NCI-H774 (cell line): ENCODE data around the gene PRELP.
"Not testable (repeated sequence)": the region's sequence is repeated elsewhere in the genome, so short reads cannot be mapped to it uniquely, and the experiment has no call there.

Experiments used
- DNase-seq: peaks from one replicate; lab custom pipeline; 2025; lab: John Stamatoyannopoulos, UW

PRELP gene

GRCh38 chr1:203475012-203475981 lies at the start of gene PRELP:
TSS of gene PRELP (plus strand) at chr1:203475806. CDS start at chr1:203483185, 7,379 bp downstream.
- peak; percentile 39 for DNase-seq

- no peak for DNase-seq
Measured at GRCh38 chr1:203426366-203426765, 49.2 kb upstream of the PRELP start.

DNA sequence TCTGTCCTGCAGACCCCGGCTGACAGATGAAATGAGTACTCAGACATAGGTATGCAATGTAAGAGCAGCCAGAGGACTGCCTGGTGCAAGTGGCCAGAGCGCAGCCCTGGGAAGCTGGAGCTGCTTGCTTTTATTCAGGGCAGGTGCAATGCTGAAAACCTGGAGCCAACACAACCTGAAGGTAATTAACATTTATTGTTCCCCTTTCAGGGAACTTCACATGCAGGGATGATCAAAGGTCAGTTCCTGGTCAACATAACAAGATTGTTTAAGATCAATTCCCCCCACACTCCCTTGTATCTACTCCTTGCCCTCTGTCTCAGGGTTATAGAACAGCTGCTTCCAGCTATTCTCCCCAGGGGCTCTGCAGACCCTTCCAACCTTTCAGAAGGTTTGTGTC lies 48.7 kb upstream of the PRELP start:
- DNase-seq = peak; percentile 10

DNA sequence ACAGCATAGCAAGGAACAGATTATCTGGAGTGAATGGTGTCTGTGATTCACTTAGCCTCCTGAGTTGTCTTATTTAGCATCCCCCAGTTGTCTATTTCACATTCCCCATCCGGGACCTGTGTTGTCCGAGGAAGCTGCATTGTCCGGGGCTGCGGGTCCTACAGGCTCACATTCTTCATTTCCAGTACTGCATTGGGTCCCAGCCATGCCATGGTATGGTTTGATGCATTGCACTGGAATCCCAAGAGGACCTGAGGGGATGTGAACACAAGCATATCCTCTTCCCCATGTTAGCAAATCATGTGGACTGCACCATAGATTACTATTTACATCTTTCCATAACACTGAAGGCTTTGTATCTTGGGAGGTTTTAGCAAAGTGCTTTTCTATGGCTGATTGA lies 48.2 kb upstream of the PRELP start:
- DNase-seq = no peak

- peak; percentile 32 for DNase-seq
Measured at GRCh38 chr1:203428981-203429599, 46.5 kb upstream of the PRELP start.

GRCh38 chr1:203435615-203436014 lies 40.0 kb upstream of the PRELP start:
- DNase-seq = no peak

GRCh38 chr1:203437696-203438315 lies 37.8 kb upstream of the PRELP start:
- DNase-seq = no peak

- DNase-seq = no peak
Measured at GRCh38 chr1:203439131-203439730, 36.4 kb upstream of the PRELP start.

DNA sequence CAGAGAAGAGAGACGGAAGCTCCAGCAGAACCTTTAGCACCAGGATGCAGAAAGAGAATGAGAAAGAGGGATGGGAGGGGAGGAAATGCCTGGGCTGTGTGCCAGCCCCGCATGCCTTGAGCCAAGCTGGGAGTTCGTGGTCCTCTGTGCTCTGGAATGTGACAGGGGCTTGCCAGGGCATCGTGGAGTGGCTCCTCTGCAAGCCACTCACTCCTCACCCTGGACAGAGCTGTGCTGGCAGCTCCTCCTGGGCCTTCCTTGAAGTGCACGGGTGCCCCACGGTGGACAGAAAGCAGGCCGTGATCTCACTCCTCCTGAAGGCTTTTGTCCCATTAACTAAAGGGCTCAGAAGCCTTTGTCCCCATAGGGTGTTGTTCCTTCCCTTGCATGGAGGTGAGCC lies 34.8 kb upstream of the PRELP start:
- DNase-seq = no peak

GRCh38 chr1:203441766-203442165 lies 33.8 kb upstream of the PRELP start:
- DNase-seq = no peak

- DNase-seq = no peak
Measured at GRCh38 chr1:203442821-203443220, 32.8 kb upstream of the PRELP start.

GRCh38 chr1:203443296-203443695 lies 32.3 kb upstream of the PRELP start:
- DNase-seq = no peak

DNA sequence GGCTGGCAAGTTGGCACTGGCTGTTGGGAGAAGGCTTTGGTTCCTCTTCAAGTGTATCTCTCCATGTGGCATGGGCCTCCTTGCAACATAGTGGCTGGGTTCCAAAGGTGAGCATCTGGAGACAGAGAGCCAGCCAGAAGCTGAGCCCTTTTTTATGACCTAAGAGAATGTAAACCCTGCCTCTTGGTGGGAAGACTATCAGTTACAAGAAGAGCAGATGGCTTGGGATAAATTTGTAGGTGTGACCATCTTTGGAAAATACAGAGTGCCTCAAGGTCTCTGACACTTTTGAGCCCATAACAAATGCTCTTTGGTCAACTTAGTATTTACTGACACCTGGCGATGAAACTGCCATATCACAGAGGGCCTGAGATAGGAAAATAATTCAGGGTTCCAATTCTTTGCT lies 31.4 kb upstream of the PRELP start:
- DNase-seq = no peak

- no peak for DNase-seq
Measured at GRCh38 chr1:203447151-203447550, 28.5 kb upstream of the PRELP start.

- not testable (repeated sequence) for DNase-seq
Measured at GRCh38 chr1:203447598-203447997, 28.0 kb upstream of the PRELP start.

DNA sequence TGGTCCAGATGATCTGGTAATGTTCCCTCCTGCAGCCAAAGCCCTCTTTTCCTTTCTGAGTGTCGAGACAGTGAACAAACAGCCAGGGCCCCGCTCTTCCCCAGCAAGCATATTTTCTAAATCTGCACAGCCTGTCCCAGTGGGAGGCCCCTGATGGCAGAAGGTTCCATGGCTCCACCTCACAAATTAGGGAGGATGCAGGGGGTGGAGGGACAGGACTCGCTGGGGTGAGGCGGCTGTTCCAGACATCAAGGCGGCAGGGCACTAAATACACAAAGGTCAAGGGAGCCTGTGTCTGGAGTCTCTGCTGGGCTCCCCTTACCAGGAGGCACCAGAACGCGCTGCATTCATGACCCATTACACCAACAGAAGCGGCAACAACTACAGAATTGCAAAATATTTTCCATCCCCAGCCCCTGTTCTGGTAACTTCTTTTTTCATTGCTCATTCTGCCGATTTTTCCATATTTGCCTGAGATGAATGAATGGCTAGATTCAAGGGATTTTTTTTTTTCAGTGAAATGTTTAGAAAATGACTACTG lies 27.0 kb upstream of the PRELP start:
- DNase-seq = no peak

GRCh38 chr1:203450001-203450400 lies 25.6 kb upstream of the PRELP start:
- no peak for DNase-seq

GRCh38 chr1:203450479-203451149 lies 25.0 kb upstream of the PRELP start:
- no peak for DNase-seq

DNA sequence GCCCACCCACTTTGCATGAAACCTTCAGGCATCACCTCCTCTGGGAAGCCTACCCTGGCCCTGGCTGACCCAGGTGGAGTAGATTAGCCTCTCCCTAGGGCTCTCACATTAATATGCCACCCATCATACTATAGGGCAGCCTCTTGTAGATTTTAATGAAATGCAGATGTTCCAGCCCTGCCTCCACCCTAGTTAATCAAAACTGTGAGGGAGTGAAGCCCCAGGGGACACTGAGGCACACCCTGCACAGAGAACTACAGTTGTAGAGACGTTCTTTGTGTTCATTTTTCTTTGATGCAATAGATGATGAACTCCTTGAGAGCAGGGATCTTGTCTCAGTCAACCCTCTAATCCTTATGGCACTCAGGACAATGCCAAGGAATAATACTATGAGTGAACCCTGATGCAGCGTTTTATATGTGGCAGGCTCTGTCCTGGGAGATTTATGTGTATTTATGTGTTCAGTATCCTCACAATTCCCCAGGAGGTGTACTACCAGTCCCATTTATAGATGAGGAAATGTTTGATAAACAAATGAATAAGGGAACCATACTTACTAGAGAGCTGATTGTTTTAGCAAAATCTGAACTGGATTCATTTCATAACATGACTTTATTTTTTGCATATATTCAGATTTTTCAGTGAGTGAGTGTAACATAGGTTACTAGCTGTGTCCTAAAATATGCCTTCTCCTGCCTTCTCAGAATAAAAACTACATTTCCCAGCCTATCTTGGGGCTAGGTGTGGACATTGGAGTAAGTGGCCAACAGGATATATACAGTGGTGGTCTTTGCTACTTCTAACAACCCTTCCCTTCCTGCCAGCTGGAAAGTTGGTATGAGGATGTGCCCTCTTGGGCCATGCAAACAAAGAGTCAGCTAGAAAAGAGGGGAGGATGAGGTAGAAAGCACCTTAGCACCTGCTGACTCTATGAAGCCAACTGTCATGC lies 23.5 kb upstream of the PRELP start:
- no peak for DNase-seq

DNA sequence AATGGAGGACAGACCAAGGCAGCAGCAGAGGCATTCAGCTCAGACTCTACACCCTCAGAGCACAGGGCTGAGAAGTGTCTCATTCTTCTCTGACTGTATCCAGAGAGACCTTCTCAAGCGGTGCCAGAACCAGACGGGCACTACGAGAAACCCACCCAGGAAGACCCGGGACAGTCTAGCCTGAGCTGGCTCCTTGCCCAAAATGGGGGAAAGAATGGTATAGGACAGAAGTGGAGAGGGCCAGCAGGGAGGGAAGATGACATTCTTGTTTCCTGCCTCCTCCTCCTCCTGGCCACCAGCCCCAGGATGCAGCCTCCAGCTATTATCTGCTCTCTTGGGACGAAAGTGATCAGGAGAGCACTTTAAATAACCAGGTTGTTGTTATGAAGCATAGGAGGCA lies 22.6 kb upstream of the PRELP start:
- no peak for DNase-seq
